NCI-H2171 treated with DMSO at 0.1 percent for 48 hours (cell line): ENCODE measurements around the gene FRMD7.
A peak's percentile ranks its signal among the peaks of the same experiment; 100 is the strongest.
"Not testable (repeated sequence)": the region's sequence is repeated elsewhere in the genome, so short reads cannot be mapped to it uniquely, and the experiment has no call there.

Source experiments
- DNase-seq: peaks from one replicate; lab custom pipeline; 2025; lab: John Stamatoyannopoulos, UW

Gene FRMD7

GRCh38 chrX:132127743-132128142 is at the start of gene FRMD7:
TSS of gene FRMD7 (minus strand) at chrX:132128020. CDS start at chrX:132127844, 176 bp downstream.
- no peak for DNase-seq

- DNase-seq: no peak
Measured at GRCh38 chrX:132173647-132174046, 45.8 kb upstream of the FRMD7 start.

GRCh38 chrX:132171881-132172280 is 44.1 kb upstream of the FRMD7 start:
- no peak for DNase-seq

GRCh38 chrX:132171478-132171877 is 43.7 kb upstream of the FRMD7 start:
- DNase-seq: no peak

GRCh38 chrX:132169554-132169953 is 41.7 kb upstream of the FRMD7 start:
- no peak for DNase-seq

GRCh38 chrX:132165651-132166050 is 37.8 kb upstream of the FRMD7 start:
- DNase-seq: no peak

GRCh38 chrX:132165005-132165404 is 37.2 kb upstream of the FRMD7 start:
- DNase-seq: no peak

GRCh38 chrX:132163094-132163493 is 35.3 kb upstream of the FRMD7 start:
- DNase-seq: not testable (repeated sequence)

GRCh38 chrX:132153166-132153565 is 25.3 kb upstream of the FRMD7 start:
- no peak for DNase-seq

- no peak for DNase-seq
Measured at GRCh38 chrX:132146456-132146855, 18.6 kb upstream of the FRMD7 start.

GRCh38 chrX:132144061-132144460 is 16.2 kb upstream of the FRMD7 start:
- DNase-seq: no peak

- DNase-seq: no peak
Measured at GRCh38 chrX:132125906-132126305, 1.9 kb downstream of the FRMD7 start.

- DNase-seq: no peak
Measured at GRCh38 chrX:132120913-132121312, 6.9 kb downstream of the FRMD7 start.

- DNase-seq: no peak
Measured at GRCh38 chrX:132119821-132120515, 7.9 kb downstream of the FRMD7 start.

- no peak for DNase-seq
Measured at GRCh38 chrX:132119283-132119682, 8.5 kb downstream of the FRMD7 start.

- DNase-seq: peak; percentile 11
Measured at GRCh38 chrX:132118358-132118757, 9.5 kb downstream of the FRMD7 start.

GRCh38 chrX:132115792-132116191 is 12.0 kb downstream of the FRMD7 start:
- no peak for DNase-seq

- DNase-seq: peak; percentile 8
Measured at GRCh38 chrX:132114607-132115006, 13.2 kb downstream of the FRMD7 start.

GRCh38 chrX:132107291-132107690 is 20.5 kb downstream of the FRMD7 start:
- DNase-seq: no peak

GRCh38 chrX:132101799-132102198 is 26.0 kb downstream of the FRMD7 start:
- no peak for DNase-seq

GRCh38 chrX:132101206-132101605 is 26.6 kb downstream of the FRMD7 start:
- DNase-seq: no peak

- DNase-seq: not testable (repeated sequence)
Measured at GRCh38 chrX:132098704-132099103, 29.1 kb downstream of the FRMD7 start.

- DNase-seq: no peak
Measured at GRCh38 chrX:132094164-132094563, 33.7 kb downstream of the FRMD7 start.

GRCh38 chrX:132093239-132093860 is 34.5 kb downstream of the FRMD7 start:
- DNase-seq: no peak
